ENCODE data around the gene KIF1A.
"Not testable (repeated sequence)": the region's sequence is repeated elsewhere in the genome, so short reads cannot be mapped to it uniquely, and the experiment has no call there.

Gene KIF1A

GRCh38 chr2:240703417-240704341 is 116.3 kb downstream of the KIF1A start:
- DNase-seq (ENCODE audit: low read depth) = no peak

DNA sequence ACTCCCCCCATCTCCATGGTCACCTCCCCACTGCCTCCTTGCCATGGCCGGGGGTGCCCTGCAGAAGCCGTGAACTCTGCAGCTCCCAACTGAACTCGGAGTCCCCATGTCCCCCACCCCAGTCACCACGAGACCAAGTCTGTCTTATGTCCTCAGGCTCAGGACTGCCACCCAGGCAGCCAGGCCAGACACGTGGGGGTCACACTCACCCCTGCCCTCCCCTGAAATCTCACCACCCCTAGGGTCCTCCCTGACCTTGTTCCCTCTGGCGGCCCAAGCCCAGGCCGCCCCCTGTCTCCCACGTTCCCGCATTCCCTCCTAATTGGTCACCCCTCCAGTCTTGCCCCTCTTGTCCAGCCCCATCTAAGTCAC is 117.4 kb downstream of the KIF1A start:
- no peak for DNase-seq (ENCODE audit: low read depth)

- no peak for DNase-seq (ENCODE audit: low read depth)
Observed at GRCh38 chr2:240701736-240702639, 118.0 kb downstream of the KIF1A start.

GRCh38 chr2:240701091-240701735 is 118.8 kb downstream of the KIF1A start:
- no peak for DNase-seq (ENCODE audit: low read depth)

- not testable (repeated sequence) for DNase-seq (ENCODE audit: low read depth)
Observed at GRCh38 chr2:240700616-240701015, 119.4 kb downstream of the KIF1A start.

DNA sequence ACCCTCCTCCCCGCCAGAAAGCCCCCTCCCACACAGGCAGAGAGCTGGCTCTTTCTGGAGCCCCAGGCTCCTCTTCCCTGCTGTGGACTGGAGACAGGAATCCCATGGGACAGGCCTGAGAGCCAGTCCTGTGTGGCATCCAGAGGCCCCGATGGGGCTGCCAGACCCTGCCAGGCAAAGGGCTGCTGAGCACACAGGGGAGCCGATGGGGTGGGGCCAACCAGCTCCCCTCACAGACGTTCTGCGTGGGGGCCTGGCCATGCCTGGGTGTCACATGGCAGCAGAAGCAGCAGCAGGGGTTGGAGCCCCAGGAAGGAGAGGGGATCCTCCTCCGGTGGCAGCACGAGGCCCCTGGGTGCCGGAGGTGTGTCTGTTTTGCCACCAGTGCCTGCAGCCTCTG is 120.2 kb downstream of the KIF1A start:
- DNase-seq (ENCODE audit: low read depth) = not testable (repeated sequence)

DNA sequence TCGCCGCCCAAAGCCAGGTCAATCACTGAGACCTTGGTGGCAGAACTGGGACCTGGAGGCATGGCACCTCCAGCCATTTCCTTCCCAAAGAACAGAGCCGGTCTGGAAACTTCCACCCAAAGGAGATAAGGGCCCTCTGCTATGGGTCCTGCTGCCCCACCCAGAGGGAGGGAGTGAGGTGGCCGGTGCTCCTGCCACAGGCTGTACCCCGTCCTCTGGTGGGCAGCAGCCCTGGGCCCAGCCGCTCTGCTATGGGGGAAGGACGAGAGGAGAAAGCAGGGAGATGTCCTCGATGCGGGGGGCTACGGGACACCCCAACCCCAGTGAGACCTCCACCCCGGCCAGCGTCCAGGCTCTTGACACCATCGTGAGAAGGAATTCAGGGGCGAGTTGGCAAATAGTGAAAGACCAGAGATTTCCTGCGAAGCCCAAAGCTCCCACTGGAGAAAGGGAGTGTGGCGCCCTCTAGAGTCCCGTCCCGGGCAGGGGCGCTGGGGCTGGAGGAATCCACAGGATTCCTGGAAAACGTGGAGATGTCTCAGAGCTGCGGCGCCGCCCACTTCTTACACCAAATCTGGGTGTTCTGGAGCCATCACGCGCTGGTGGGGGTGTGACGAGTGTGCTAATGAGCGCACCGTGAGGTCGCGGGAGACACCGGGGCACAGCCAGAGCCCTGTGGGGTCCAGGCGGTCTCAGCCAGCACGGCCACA is 121.0 kb downstream of the KIF1A start:
- not testable (repeated sequence) for DNase-seq (ENCODE audit: low read depth)

- not testable (repeated sequence) for DNase-seq (ENCODE audit: low read depth)
Observed at GRCh38 chr2:240696469-240696868, 123.5 kb downstream of the KIF1A start.

GRCh38 chr2:240695593-240695992 is 124.4 kb downstream of the KIF1A start:
- DNase-seq (ENCODE audit: low read depth) = not testable (repeated sequence)

- not testable (repeated sequence) for DNase-seq (ENCODE audit: low read depth)
Observed at GRCh38 chr2:240694304-240694703, 125.7 kb downstream of the KIF1A start.

GRCh38 chr2:240692583-240693561 is 127.1 kb downstream of the KIF1A start:
- not testable (repeated sequence) for DNase-seq (ENCODE audit: low read depth)

DNA sequence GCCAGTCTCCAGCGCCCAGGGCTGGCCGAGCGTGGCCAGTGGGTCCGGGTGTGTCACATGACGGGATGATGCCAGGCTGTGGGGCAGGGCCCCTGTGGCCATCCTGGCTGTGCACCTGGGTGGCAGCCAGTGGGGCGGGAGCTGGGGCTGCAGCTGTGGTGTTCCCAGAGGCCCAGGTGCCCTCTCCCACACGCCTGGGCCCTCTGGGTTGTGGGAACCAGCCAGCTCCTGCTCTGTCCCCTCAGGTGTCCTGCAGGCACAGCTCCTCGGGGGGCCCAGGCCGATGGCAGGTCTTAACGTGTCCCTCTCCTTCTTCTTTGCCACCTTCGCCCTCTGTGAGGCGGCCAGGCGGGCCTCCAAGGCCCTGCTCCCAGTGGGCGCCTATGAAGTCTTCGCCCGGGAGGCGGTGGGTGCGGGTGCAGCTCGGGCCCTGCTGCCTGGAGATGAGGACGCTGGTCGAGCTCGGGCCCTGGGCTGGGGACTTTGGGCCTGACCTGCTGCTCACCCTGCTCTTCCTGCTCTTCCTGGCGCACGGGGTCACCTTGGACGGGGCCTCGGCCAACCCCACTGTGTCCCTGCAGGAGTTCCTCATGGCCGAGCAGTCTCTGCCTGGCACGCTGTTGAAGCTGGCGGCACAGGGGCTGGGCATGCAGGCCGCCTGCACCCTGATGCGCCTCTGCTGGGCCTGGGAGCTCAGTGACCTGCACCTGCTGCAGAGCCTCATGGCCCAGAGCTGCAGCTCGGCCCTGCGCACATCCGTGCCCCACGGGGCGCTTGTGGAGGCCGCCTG is 128.2 kb downstream of the KIF1A start, which contains the start of gene AQP12A:
TSS of gene AQP12A (plus strand) at position 236 of the 790 bp plus-strand sequence. CDS start at position 284, 48 bp downstream.
- not testable (repeated sequence) for DNase-seq (ENCODE audit: low read depth)

DNA sequence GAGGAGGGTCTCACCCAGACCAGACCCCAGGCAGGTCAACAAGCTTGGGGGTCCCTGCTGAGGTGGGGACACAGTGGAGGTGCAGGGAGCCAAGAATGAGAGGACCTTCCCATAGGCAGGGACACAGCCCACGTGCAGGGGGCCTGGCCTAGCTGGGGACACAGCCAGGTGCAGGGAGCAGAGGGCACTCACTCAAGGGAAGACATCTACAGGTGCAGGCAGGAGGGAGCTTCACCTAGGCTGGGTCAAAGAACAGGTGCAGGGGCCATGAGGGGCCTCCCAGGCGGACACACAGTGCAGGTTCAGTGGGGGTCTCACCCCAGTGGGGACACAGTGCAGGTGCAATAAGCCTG is 129.0 kb downstream of the KIF1A start:
- DNase-seq (ENCODE audit: low read depth) = not testable (repeated sequence)

GRCh38 chr2:240690421-240691074 is 129.5 kb downstream of the KIF1A start:
- not testable (repeated sequence) for DNase-seq (ENCODE audit: low read depth)

DNA sequence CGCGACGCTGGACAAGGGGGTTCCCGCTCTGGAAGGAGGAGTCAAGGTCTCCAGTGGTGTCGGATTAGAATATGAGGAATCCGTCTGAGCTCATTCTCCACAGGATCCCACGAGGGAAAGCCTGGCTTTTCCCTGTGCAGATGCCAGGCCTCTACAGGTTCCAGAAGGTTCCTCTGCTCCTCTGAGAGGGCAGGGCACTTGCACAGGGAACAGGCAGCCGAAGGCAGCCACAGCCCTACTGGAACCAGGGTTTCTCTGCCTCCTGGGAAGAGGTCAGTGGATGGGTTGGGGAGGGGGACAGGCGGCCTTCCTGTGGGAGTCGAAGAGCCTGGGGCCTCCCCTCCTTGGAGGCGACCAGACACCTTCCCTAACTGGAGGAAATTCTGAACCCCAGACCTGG is 130.0 kb downstream of the KIF1A start:
- DNase-seq (ENCODE audit: low read depth) = no peak

DNA sequence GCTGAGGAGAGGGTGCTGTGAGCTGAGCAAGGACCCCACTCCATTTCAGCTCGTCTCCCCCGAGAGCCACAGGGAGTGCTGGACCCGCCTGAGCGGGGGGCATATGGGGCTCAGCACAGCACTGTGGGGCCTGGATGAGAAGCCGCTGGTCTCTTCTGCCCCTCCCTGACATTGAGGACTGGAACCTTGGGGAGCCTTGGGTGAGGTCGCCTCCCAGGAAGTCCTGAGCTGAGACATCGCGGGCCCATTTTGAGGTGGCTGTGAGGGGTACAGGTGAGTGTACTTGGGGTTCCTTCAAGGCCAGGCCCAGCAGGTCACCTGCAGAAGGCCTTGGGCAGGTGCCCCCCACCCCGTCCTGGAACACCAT is 131.5 kb downstream of the KIF1A start:
- no peak for DNase-seq (ENCODE audit: low read depth)

- DNase-seq (ENCODE audit: low read depth) = no peak
Observed at GRCh38 chr2:240687741-240688552, 132.1 kb downstream of the KIF1A start.
